Liver (tissue), 9 donors: ENCODE measurements around the gene DSTYK. TPM values are rescaled to one million over a fixed set of nuclear protein-coding genes. Genes with fewer than 3 reads are reported as not detected.

Experiments
- DNase-seq: peaks from one replicate; pipeline ENCODE4 v3.0.0-alpha.2; 2017; ENCODE audit warnings: low spot score
- H3K27ac ChIP-seq, 2 donors: one replicate each; pipeline ENCODE4 v1.7.0; 2013; ENCODE audit warnings: inconsistent platforms in 2 of 2, low read length in 2 of 2, control low read depth in 1 of 2, low read depth in 1 of 2, mild to moderate bottlenecking in 1 of 2
- H3K27me3 ChIP-seq, 4 donors: one replicate each; pipeline versions ENCODE4 v1.6.1 to v1.7.0; 2013; ENCODE audit warnings: low read length in 3 of 4, inconsistent platforms in 1 of 4, mild to moderate bottlenecking in 1 of 4, moderate library complexity in 1 of 4; ENCODE audit not compliant: control insufficient read depth in 4 of 4, insufficient read depth in 4 of 4
- H3K36me3 ChIP-seq, 4 donors: one replicate each; pipeline versions ENCODE4 v1.6.1 to v1.7.0; 2013; ENCODE audit warnings: low read length in 3 of 4, mild to moderate bottlenecking in 3 of 4, low read depth in 1 of 4, moderate library complexity in 1 of 4; ENCODE audit not compliant: control insufficient read depth in 4 of 4, insufficient read depth in 3 of 4
- H3K4me1 ChIP-seq, 4 donors: one replicate each; pipeline versions ENCODE4 v1.6.1 to v1.7.0; 2013; ENCODE audit warnings: low read length in 3 of 4, mild to moderate bottlenecking in 3 of 4, moderate library complexity in 1 of 4; ENCODE audit not compliant: control insufficient read depth in 4 of 4, insufficient read depth in 4 of 4
- H3K4me3 ChIP-seq, 3 donors: one replicate each; pipeline versions ENCODE4 v1.6.1 to v1.7.0; 2013; ENCODE audit warnings: low read length in 3 of 3, control low read depth in 1 of 3, low read depth in 1 of 3, mild to moderate bottlenecking in 1 of 3
- H3K9ac ChIP-seq, 2 donors: one replicate each; pipeline ENCODE4 v1.7.0; 2013; ENCODE audit warnings: low read length in 2 of 2, mild to moderate bottlenecking in 2 of 2, moderate library complexity in 2 of 2, control low read depth in 1 of 2, low read depth in 1 of 2
- H3K9me3 ChIP-seq, 4 donors: one replicate each; pipeline versions ENCODE4 v1.6.1 to v1.7.0; 2013; ENCODE audit warnings: low read length in 3 of 4; ENCODE audit not compliant: control insufficient read depth in 4 of 4
- ATF3 ChIP-seq: IDR thresholded peaks from 2 replicates; pipeline ENCODE4 v1.6.1; 2016; ENCODE audit warnings: antibody characterized with exemption
- CTCF ChIP-seq: fragments of 150-350 bp; IDR thresholded peaks from 2 replicates; pipeline ENCODE4 v1.5.1; 2017; ENCODE audit warnings: improper control_type of control experiment, low read depth, low read length; ENCODE audit not compliant: missing input control
- EGR1 ChIP-seq, 2 donors: IDR thresholded peaks; 2 replicates each; pipeline ENCODE4 v1.6.1; 2016 to 2018; ENCODE audit warnings: antibody characterized with exemption in 2 of 2, low read depth in 2 of 2
- FOXA1 ChIP-seq: IDR thresholded peaks from 2 replicates; pipeline ENCODE4 v1.6.1; 2016; ENCODE audit warnings: antibody characterized with exemption
- FOXA2 ChIP-seq: IDR thresholded peaks from 2 replicates; pipeline ENCODE4 v1.6.1; 2016; ENCODE audit warnings: antibody characterized with exemption
- GABPA ChIP-seq, 2 donors: IDR thresholded peaks in 1 of 2; conservative IDR thresholded peaks in 1 of 2; 2 replicates each; pipeline ENCODE4 v1.6.1; 2016; ENCODE audit warnings: antibody characterized with exemption in 2 of 2, mild to moderate bottlenecking in 1 of 2, moderate library complexity in 1 of 2
- HNF4A ChIP-seq, 2 donors: conservative IDR thresholded peaks; 2 replicates each; pipeline ENCODE4 v1.6.1; 2016; ENCODE audit warnings: antibody characterized with exemption in 2 of 2, mild to moderate bottlenecking in 2 of 2
- HNF4G ChIP-seq: IDR thresholded peaks from 2 replicates; pipeline ENCODE4 v1.6.1; 2016; ENCODE audit warnings: antibody characterized with exemption
- JUND ChIP-seq, 2 donors: IDR thresholded peaks; 2 replicates each; pipeline ENCODE4 v1.6.1; 2016; ENCODE audit warnings: antibody characterized with exemption in 2 of 2
- MAX ChIP-seq: IDR thresholded peaks from 2 replicates; pipeline ENCODE4 v1.6.1; 2016; ENCODE audit warnings: antibody characterized with exemption
- NR2F2 ChIP-seq: IDR thresholded peaks from 2 replicates; pipeline ENCODE4 v1.6.1; 2016; ENCODE audit warnings: antibody characterized with exemption
- RAD21 ChIP-seq, 2 donors: IDR thresholded peaks; 2 replicates each; pipeline ENCODE4 v1.6.1; 2016; ENCODE audit warnings: antibody characterized with exemption in 2 of 2, mild to moderate bottlenecking in 2 of 2
- REST ChIP-seq: IDR thresholded peaks from 2 replicates; pipeline ENCODE4 v1.6.1; 2016; ENCODE audit warnings: antibody characterized with exemption, mild to moderate bottlenecking
- RXRA ChIP-seq, 2 donors: IDR thresholded peaks; 2 replicates each; pipeline ENCODE4 v1.6.1; 2017 to 2018; ENCODE audit warnings: antibody characterized with exemption in 2 of 2, mild to moderate bottlenecking in 1 of 2
- SP1 ChIP-seq: IDR thresholded peaks from 2 replicates; pipeline ENCODE4 v1.6.1; 2018; ENCODE audit warnings: antibody characterized with exemption, mild to moderate bottlenecking
- TAF1 ChIP-seq: conservative IDR thresholded peaks from 2 replicates; pipeline ENCODE4 v1.6.1; 2016; ENCODE audit warnings: antibody characterized with exemption, mild to moderate bottlenecking
- YY1 ChIP-seq: IDR thresholded peaks from 2 replicates; pipeline ENCODE4 v1.6.1; 2016; ENCODE audit warnings: antibody characterized with exemption, mild to moderate bottlenecking
- ZBTB33 ChIP-seq: IDR thresholded peaks from 2 replicates; pipeline ENCODE4 v1.6.1; 2016; ENCODE audit warnings: antibody characterized with exemption
- WGBS: extraction: QIAGEN DNeasy Blood & Tissue Kit; methylation state at CpG from one replicate; pipeline ENCODE4 v1.1.7; 2013; 5-methylcytosine and 5-hydroxymethylcytosine counted together
- polyA plus RNA-seq, 2 donors: library from polyadenylated mRNA; stranded (reverse) in 1 of 2; unstranded in 1 of 2; fragments of 200-250 nt in 1 of 2; fragments of >200 nt in 1 of 2; fragmentation: Nextera tagmentation in 1 of 2; extraction: Ambion mirVana in 1 of 2; gene quantifications; one replicate each; pipeline versions ENCODE4 v1.2.1 to v1.2.3, GENCODE V29; 2013 to 2015
- total RNA-seq, 2 donors: library from RNA; depleted of rRNA; stranded (reverse); fragments of >200 nt; gene quantifications; one replicate each; pipeline ENCODE4 v1.2.3, GENCODE V29; 2014
- donor health status: healthy.
- donor health status: healthy.
- donor health status: healthy.
- donor health status: healthy.
- donor health status: healthy.

DSTYK gene
- total and polyA plus RNA-seq, 4 donors, result 1.5 to 9.9 (median 3.0) TPM

- no peak overlapping the region for H3K27ac ChIP-seq
Measured at GRCh38 chr1:205150651-205151428, 60.7 kb downstream of the DSTYK start.

More at GRCh38 chr1:205150651-205151428, 60.7 kb downstream of the DSTYK start:
- H3K9me3 ChIP-seq, result peaks cover 0 to 1% (median 0%) of the 10 kb centered on the region in 4 donors
- H3K9ac ChIP-seq, result no peak overlapping the region
- WGBS, result 69% methylated on average over 5 of the region's 5 CpGs
- H3K4me3 ChIP-seq, result no peak overlapping the region
- no peaks in the 10 kb centered on the region for H3K27me3 ChIP-seq
- H3K36me3 ChIP-seq, result peaks cover 6 to 25% (median 19%) of the 10 kb centered on the region in 4 donors
- H3K4me1 ChIP-seq, result peaks cover 0 to 5% (median 1%) of the 10 kb centered on the region in 4 donors
- TF ChIP-seq EGR1 (IDR thresholded peaks at IDR 0.05; ENCODE audit: low read depth in 2 of 2) (no peak), HNF4G (no peak), CTCF (no peak), REST (peak; percentile 29), YY1 (peak; percentile 47), MAX (no peak), JUND (IDR thresholded peaks at IDR 0.05) (peak in 1 of 2 donors; percentile 73), NR2F2 (no peak), GABPA (IDR thresholded peaks at IDR 0.05 in 1 of 2, conservative IDR thresholded peaks at IDR 0.05 in 1 of 2) (no peak), SP1 (no peak), FOXA1 (no peak), ZBTB33 (no peak), TAF1 (no peak), RXRA (IDR thresholded peaks at IDR 0.05) (peak in 1 of 2 donors; percentile 70), FOXA2 (peak; percentile 84), HNF4A (conservative IDR thresholded peaks at IDR 0.05) (peak; percentile 37 to 76), ATF3 (no peak), RAD21 (IDR thresholded peaks at IDR 0.05) (no peak)
- DNase-seq, result no peak
